HepG2 (cell line): Measurements from ENCODE around the gene ABCC3. TPM values are rescaled to one million over a fixed set of nuclear protein-coding genes. Genes with fewer than 3 reads are reported as not detected.

Experiments
- CREB3 ChIP-seq: sonication (generic); formaldehyde crosslinking; IDR thresholded peaks from 2 replicates; pipeline ENCODE4 v1.5.0; 2020; ENCODE audit warnings: missing genetic modification reagents
- DRAP1 ChIP-seq: IDR thresholded peaks from 2 replicates; pipeline ENCODE4 v1.6.1; 2016; ENCODE audit warnings: missing genetic modification reagents, missing compliant biosample characterization
- GATAD2A ChIP-seq: IDR thresholded peaks from 2 replicates; pipeline ENCODE4 v1.6.1; 2016
- KDM6A ChIP-seq: IDR thresholded peaks from 2 replicates; pipeline ENCODE4 v1.6.1; 2016; ENCODE audit warnings: low read depth
- MAZ ChIP-seq, 2 experiments: sonication (generic) in 1 of 2; formaldehyde crosslinking in 1 of 2; IDR thresholded peaks; 2 replicates each; pipeline versions ENCODE4 v1.5.0 to v1.6.1; 2012 to 2020; ENCODE audit warnings: low read depth in 2 of 2, mild to moderate bottlenecking in 2 of 2, borderline replicate concordance in 1 of 2, improper control_type of control experiment in 1 of 2, low read length in 1 of 2, missing genetic modification reagents in 1 of 2, moderate library complexity in 1 of 2
- MYNN ChIP-seq: sonication (generic); formaldehyde crosslinking; IDR thresholded peaks from 2 replicates; pipeline ENCODE4 v1.4.0; 2020; ENCODE audit warnings: mild to moderate bottlenecking, low read depth, missing genetic modification reagents
- NFYB ChIP-seq: sonication (generic); formaldehyde crosslinking; IDR thresholded peaks from 2 replicates; pipeline ENCODE4 v1.4.0; 2020; ENCODE audit warnings: missing genetic modification reagents
- PBX3 ChIP-seq: sonication (generic); formaldehyde crosslinking; IDR thresholded peaks from 2 replicates; pipeline ENCODE4 v1.8.1; 2023; ENCODE audit warnings: missing genetic modification reagents, inconsistent platforms, borderline replicate concordance
- RXRB ChIP-seq: IDR thresholded peaks from 2 replicates; pipeline ENCODE4 v1.6.1; 2016; ENCODE audit warnings: borderline replicate concordance, missing genetic modification reagents, missing compliant biosample characterization
- SIN3A ChIP-seq: IDR thresholded peaks from 2 replicates; pipeline ENCODE4 v1.6.1; 2011; ENCODE audit warnings: low read depth, mild to moderate bottlenecking, control low read depth, low read length, borderline replicate concordance
- SNAPC2 ChIP-seq: sonication (generic); formaldehyde crosslinking; IDR thresholded peaks from 2 replicates; pipeline ENCODE4 v1.8.1; 2022; ENCODE audit warnings: mild to moderate bottlenecking, missing genetic modification reagents
- THRA ChIP-seq: sonication (generic); formaldehyde crosslinking; IDR thresholded peaks from 2 replicates; pipeline ENCODE4 v1.4.0; 2020; ENCODE audit warnings: missing genetic modification reagents, borderline replicate concordance
- THYN1 ChIP-seq: sonication (generic); formaldehyde crosslinking; IDR thresholded peaks from 2 replicates; pipeline ENCODE4 v1.8.1; 2023; ENCODE audit warnings: low read depth, mild to moderate bottlenecking, moderate library complexity, missing genetic modification reagents, borderline replicate concordance
- TOPORS ChIP-seq: sonication (generic); formaldehyde crosslinking; IDR thresholded peaks from 2 replicates; pipeline ENCODE4 v1.8.0; 2023; ENCODE audit warnings: mild to moderate bottlenecking, missing genetic modification reagents
- ZBTB3 ChIP-seq: sonication (generic); formaldehyde crosslinking; IDR thresholded peaks from 2 replicates; pipeline ENCODE4 v1.4.0; 2020; ENCODE audit warnings: low read depth, mild to moderate bottlenecking, moderate library complexity, missing genetic modification reagents, borderline replicate concordance
- ZBTB7B ChIP-seq: sonication (generic); formaldehyde crosslinking; IDR thresholded peaks from 2 replicates; pipeline ENCODE4 v1.4.0; 2020; ENCODE audit warnings: missing genetic modification reagents
- ZNF12 ChIP-seq: sonication (generic); formaldehyde crosslinking; IDR thresholded peaks from 2 replicates; pipeline ENCODE4 v1.5.0; 2020; ENCODE audit warnings: missing genetic modification reagents
- ZNF160 ChIP-seq: sonication (generic); formaldehyde crosslinking; IDR thresholded peaks from 2 replicates; pipeline ENCODE4 v1.8.0; 2022; ENCODE audit warnings: mild to moderate bottlenecking, inconsistent platforms, missing genetic modification reagents
- ZNF264 ChIP-seq: sonication (generic); formaldehyde crosslinking; IDR thresholded peaks from 2 replicates; pipeline ENCODE4 v1.4.0; 2020; ENCODE audit warnings: missing genetic modification reagents
- ZNF414 ChIP-seq: sonication (generic); formaldehyde crosslinking; IDR thresholded peaks from 2 replicates; pipeline ENCODE4 v1.5.0; 2020; ENCODE audit warnings: missing genetic modification reagents
- ZNF496 ChIP-seq: sonication (generic); formaldehyde crosslinking; IDR thresholded peaks from 2 replicates; pipeline ENCODE4 v1.8.1; 2023; ENCODE audit warnings: mild to moderate bottlenecking, moderate library complexity, missing genetic modification reagents; ENCODE audit not compliant: insufficient replicate concordance
- ZNF556 ChIP-seq: sonication (generic); formaldehyde crosslinking; IDR thresholded peaks from 2 replicates; pipeline ENCODE4 v1.4.0; 2020; ENCODE audit warnings: mild to moderate bottlenecking, missing genetic modification reagents, borderline replicate concordance
- ZNF614 ChIP-seq: IDR thresholded peaks from 2 replicates; pipeline ENCODE4 v1.6.1; 2018; ENCODE audit warnings: missing biosample characterization, missing genetic modification reagents, inconsistent platforms, borderline replicate concordance
- ZNF644 ChIP-seq: IDR thresholded peaks from 2 replicates; pipeline ENCODE4 v1.6.1; 2016; ENCODE audit warnings: low read depth
- ZNF776 ChIP-seq: sonication (generic); formaldehyde crosslinking; IDR thresholded peaks from 2 replicates; pipeline ENCODE4 v1.4.0; 2020; ENCODE audit warnings: mild to moderate bottlenecking, missing genetic modification reagents
- polyA plus RNA-seq, 8 experiments: library from polyadenylated mRNA; depleted of rRNA in 3 of 8; stranded (reverse) in 7 of 8; unstranded in 1 of 8; fragments of >200 nt; fragmentation: Illumina TruSeq in 4 of 8; extraction: Trizol in 4 of 8; gene quantifications; 2 replicates each; pipeline versions ENCODE4 v1.2.1 to v1.2.3, GENCODE V29; 2011 to 2016; ENCODE audit warnings: low read depth in 4 of 8, missing spikeins in 1 of 8, mixed read lengths in 1 of 8; ENCODE audit not compliant: insufficient read depth in 1 of 8
- total RNA-seq, 5 experiments: library from RNA; depleted of rRNA; stranded (reverse); fragments of >200 nt; fragmentation: Illumina TruSeq; extraction: Trizol; gene quantifications; 2 replicates each; pipeline ENCODE4 v1.2.3, GENCODE V29; 2016; ENCODE audit warnings: low read depth in 1 of 5

The ABCC3 gene
- total and polyA plus RNA-seq, 2 of the 13 experiments (the other 11 are each of a cell fraction or from before 2014, with no cell fraction given): 25.2 to 50.7 TPM

GRCh38 chr17:50660042-50660886 is 25.6 kb downstream of the ABCC3 start (continued):
- TF ChIP-seq ZNF160 (CRISPR knock-in tag): no peak
- no peak for TF ChIP-seq THYN1 (CRISPR knock-in tag)
- no peak for TF ChIP-seq ZNF12 (CRISPR knock-in tag)
- no peak for TF ChIP-seq MYNN (CRISPR knock-in tag)
- peak; percentile 50; the same call in 1 of the 2 replicates for TF ChIP-seq SIN3A
- no peak for TF ChIP-seq ZNF556
- peak; percentile 76; the same call in 1 of the 2 replicates for TF ChIP-seq ZBTB7B
- peak; percentile 76; the same call in 1 of the 2 replicates for TF ChIP-seq MAZ (IDR thresholded peaks at IDR 0.05; ENCODE audit: borderline replicate concordance, low read depth, low read length)
- peak; percentile 60; the same call in 1 of the 2 replicates for TF ChIP-seq MAZ (CRISPR knock-in tag; IDR thresholded peaks at IDR 0.05; ENCODE audit: low read depth)
- TF ChIP-seq DRAP1 (CRISPR knock-in tag): peak; percentile 54
- TF ChIP-seq ZNF644 (CRISPR knock-in tag): 0 out of 2 replicates have a peak, but pooled peaks have one; percentile 33
- no peak for TF ChIP-seq KDM6A (CRISPR knock-in tag)
- TF ChIP-seq NFYB (CRISPR knock-in tag): no peak
- TF ChIP-seq CREB3 (CRISPR knock-in tag): no peak
- no peak for TF ChIP-seq ZNF496 (CRISPR knock-in tag)
- peak; percentile 63; the same call in 1 of the 2 replicates for TF ChIP-seq ZNF264 (CRISPR knock-in tag)
- peak; percentile 65; the same call in 1 of the 2 replicates for TF ChIP-seq THRA (CRISPR knock-in tag)
- TF ChIP-seq SNAPC2: no peak
- TF ChIP-seq ZNF614: no peak
- no peak for TF ChIP-seq TOPORS
- peak; percentile 85 for TF ChIP-seq GATAD2A (CRISPR knock-in tag)
- TF ChIP-seq PBX3 (CRISPR knock-in tag): no peak
- no peak for TF ChIP-seq ZNF776
- peak; percentile 91 for TF ChIP-seq RXRB (CRISPR knock-in tag)
- no peak for TF ChIP-seq ZBTB3 (CRISPR knock-in tag)
- TF ChIP-seq ZNF414: no peak
